Neural crest cell (in vitro differentiated cells): ENCODE data around the gene NHSL1. TPM values are rescaled to one million over a fixed set of nuclear protein-coding genes. Genes with fewer than 3 reads are reported as not detected.

ENCODE experiments used
- DNase-seq: peaks from one replicate; pipeline ENCODE4 v3.0.0; 2021; ENCODE audit warnings: low read depth, mixed read lengths, low spot score
- H3K27ac Mint-ChIP-seq: one replicate; pipeline ENCODE4 v1.8.0; 2021; ENCODE audit warnings: mild to moderate bottlenecking, mixed read lengths; ENCODE audit not compliant: unreplicated experiment
- H3K27me3 Mint-ChIP-seq: 2 replicates; pipeline ENCODE4 v1.8.0; 2021; ENCODE audit warnings: low read depth, mild to moderate bottlenecking, mixed read lengths
- H3K36me3 Mint-ChIP-seq: 2 replicates; pipeline ENCODE4 v1.8.0; 2021; ENCODE audit warnings: low read depth, mild to moderate bottlenecking, mixed read lengths
- H3K4me1 Mint-ChIP-seq: 2 replicates; pipeline ENCODE4 v1.8.0; 2021; ENCODE audit warnings: mixed read lengths
- H3K4me3 Mint-ChIP-seq: one replicate; pipeline ENCODE4 v1.8.0; 2021; ENCODE audit warnings: mild to moderate bottlenecking, mixed read lengths
- H3K9me3 Mint-ChIP-seq: 2 replicates; pipeline ENCODE4 v1.8.0; 2021; ENCODE audit warnings: mixed read lengths
- CTCF ChIP-seq: fragments of 200-600 bp; sonication (generic); conservative IDR thresholded peaks from 2 replicates; pipeline ENCODE4 v1.5.0; 2021; ENCODE audit warnings: antibody characterized with exemption, mild to moderate bottlenecking
- total RNA-seq: library from RNA; stranded (reverse); gene quantifications from 2 replicates; pipeline ENCODE4 v1.2.1, GENCODE V29; 2021

NHSL1 gene
- total RNA-seq, 1 donor from 2014 or later: 54.7 TPM

- no peak for DNase-seq
- Mint-ChIP-seq H3K27ac (no peak overlapping the region), H3K9me3 (no peaks in the 10 kb centered on the region)
These were observed 59.0 kb downstream of the NHSL1 start for GRCh38 chr6:138440296-138440695.

GRCh38 chr6:138439546-138439945 is 59.7 kb downstream of the NHSL1 start:
- H3K36me3 Mint-ChIP-seq: peaks cover 23% of the 10 kb centered on the region
- no peak overlapping the region for H3K4me3 Mint-ChIP-seq
- no peak for DNase-seq
- no peaks in the 10 kb centered on the region for H3K27me3 Mint-ChIP-seq
- H3K9me3 Mint-ChIP-seq: no peaks in the 10 kb centered on the region
- H3K27ac Mint-ChIP-seq: no peak overlapping the region
- TF ChIP-seq CTCF: no peak
- H3K4me1 Mint-ChIP-seq: no peaks in the 10 kb centered on the region

More at GRCh38 chr6:138440296-138440695, 59.0 kb downstream of the NHSL1 start:
- no peak for TF ChIP-seq CTCF
- Mint-ChIP-seq H3K4me1 (no peaks in the 10 kb centered on the region), H3K4me3 (no peak overlapping the region), H3K36me3 (peaks cover 23% of the 10 kb centered on the region), H3K27me3 (no peaks in the 10 kb centered on the region)

- peaks cover 8% of the 10 kb centered on the region for H3K36me3 Mint-ChIP-seq
- DNase-seq: no peak
- H3K4me1 Mint-ChIP-seq: peaks cover 2% of the 10 kb centered on the region
- no peaks in the 10 kb centered on the region for H3K27me3 Mint-ChIP-seq
- no peak for TF ChIP-seq CTCF
- H3K27ac Mint-ChIP-seq: peak overlapping the region; percentile 59
- no peak overlapping the region for H3K4me3 Mint-ChIP-seq
- no peaks in the 10 kb centered on the region for H3K9me3 Mint-ChIP-seq
These were observed 64.4 kb downstream of the NHSL1 start for GRCh38 chr6:138434925-138435324.

- peaks cover 9% of the 10 kb centered on the region for H3K4me1 Mint-ChIP-seq
- no peak overlapping the region for H3K27ac Mint-ChIP-seq
- peaks cover 7% of the 10 kb centered on the region for H3K36me3 Mint-ChIP-seq
- H3K4me3 Mint-ChIP-seq: no peak overlapping the region
- no peaks in the 10 kb centered on the region for H3K9me3 Mint-ChIP-seq
- no peaks in the 10 kb centered on the region for H3K27me3 Mint-ChIP-seq
- no peak for TF ChIP-seq CTCF
- no peak for DNase-seq
These were observed 65.2 kb downstream of the NHSL1 start for GRCh38 chr6:138434096-138434495.

- peaks cover 5% of the 10 kb centered on the region for H3K36me3 Mint-ChIP-seq
- H3K9me3 Mint-ChIP-seq: no peaks in the 10 kb centered on the region
- no peaks in the 10 kb centered on the region for H3K27me3 Mint-ChIP-seq
- no peak for TF ChIP-seq CTCF
- no peak overlapping the region for H3K4me3 Mint-ChIP-seq
- no peak for DNase-seq
- no peak overlapping the region for H3K27ac Mint-ChIP-seq
- H3K4me1 Mint-ChIP-seq: peaks cover 10% of the 10 kb centered on the region
These were observed 67.3 kb downstream of the NHSL1 start for GRCh38 chr6:138432063-138432356.
